22Rv1 (cell line): ENCODE measurements around the gene GRIN3A.

Experiments used
- H3K27ac ChIP-seq: fragments of 450-650 bp; 2 replicates; pipeline ENCODE4 v1.5.1; 2017
- ZFX ChIP-seq: fragments of 450-650 bp; IDR thresholded peaks from 2 replicates; pipeline ENCODE4 v1.6.1; 2017; ENCODE audit warnings: antibody characterized with exemption, borderline replicate concordance
- TF ChIP-seq, protein P1 (sequence below): fragments of 450-650 bp; IDR thresholded peaks from 2 replicates; pipeline ENCODE4 v1.5.1; 2017; ENCODE audit warnings: mild to moderate bottlenecking

Gene GRIN3A

DNA sequence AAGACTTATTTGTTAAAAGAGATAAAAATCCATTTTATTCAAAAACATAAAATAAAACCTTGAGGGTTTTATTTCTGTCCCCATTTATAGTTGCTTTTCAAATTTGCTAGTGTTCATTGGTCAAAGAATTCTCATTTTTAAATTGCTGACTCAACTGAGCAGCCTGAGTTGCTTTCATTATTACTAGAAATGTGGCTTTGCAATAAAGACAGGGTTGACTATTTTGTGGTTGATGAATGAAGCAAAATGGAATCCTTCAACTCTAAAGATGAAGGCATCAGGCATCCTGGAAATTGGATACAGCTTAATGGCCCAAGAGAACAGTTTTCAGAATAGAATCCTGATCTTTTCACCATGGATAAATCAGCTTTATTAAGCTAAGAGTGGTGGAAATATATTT, 119.7 kb downstream of the GRIN3A start:
- H3K27ac ChIP-seq, result no peak overlapping the region
- no peak for TF ChIP-seq ZFX
- TF ChIP-seq, protein P1, sequence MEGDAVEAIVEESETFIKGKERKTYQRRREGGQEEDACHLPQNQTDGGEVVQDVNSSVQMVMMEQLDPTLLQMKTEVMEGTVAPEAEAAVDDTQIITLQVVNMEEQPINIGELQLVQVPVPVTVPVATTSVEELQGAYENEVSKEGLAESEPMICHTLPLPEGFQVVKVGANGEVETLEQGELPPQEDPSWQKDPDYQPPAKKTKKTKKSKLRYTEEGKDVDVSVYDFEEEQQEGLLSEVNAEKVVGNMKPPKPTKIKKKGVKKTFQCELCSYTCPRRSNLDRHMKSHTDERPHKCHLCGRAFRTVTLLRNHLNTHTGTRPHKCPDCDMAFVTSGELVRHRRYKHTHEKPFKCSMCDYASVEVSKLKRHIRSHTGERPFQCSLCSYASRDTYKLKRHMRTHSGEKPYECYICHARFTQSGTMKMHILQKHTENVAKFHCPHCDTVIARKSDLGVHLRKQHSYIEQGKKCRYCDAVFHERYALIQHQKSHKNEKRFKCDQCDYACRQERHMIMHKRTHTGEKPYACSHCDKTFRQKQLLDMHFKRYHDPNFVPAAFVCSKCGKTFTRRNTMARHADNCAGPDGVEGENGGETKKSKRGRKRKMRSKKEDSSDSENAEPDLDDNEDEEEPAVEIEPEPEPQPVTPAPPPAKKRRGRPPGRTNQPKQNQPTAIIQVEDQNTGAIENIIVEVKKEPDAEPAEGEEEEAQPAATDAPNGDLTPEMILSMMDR, result no peak

- TF ChIP-seq, protein P1, result no peak
- no peak for TF ChIP-seq ZFX
- no peak overlapping the region for H3K27ac ChIP-seq
Observed at GRCh38 chr9:101605547-101605946, 132.9 kb downstream of the GRIN3A start.

DNA sequence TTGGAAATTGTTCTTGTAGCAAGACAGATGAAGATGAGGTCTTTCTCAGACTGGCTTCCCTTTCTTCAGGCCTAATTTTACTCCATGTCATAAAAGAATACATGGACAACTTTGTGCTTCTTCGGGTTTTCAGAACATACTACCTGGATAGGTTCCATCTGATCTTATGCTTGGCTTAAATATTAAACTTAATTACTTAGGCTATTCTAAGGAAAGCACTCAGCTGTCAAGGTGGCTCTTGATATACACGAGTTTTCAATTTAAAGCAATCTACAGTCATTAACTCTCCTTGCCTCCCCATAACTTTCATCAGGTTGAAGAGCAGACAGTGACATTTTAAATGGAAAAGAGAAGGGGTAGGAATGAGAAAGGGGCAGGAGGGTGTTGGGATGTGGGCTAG, 134.2 kb downstream of the GRIN3A start:
- TF ChIP-seq, protein P1, result no peak
- no peak for TF ChIP-seq ZFX
- no peak overlapping the region for H3K27ac ChIP-seq

DNA sequence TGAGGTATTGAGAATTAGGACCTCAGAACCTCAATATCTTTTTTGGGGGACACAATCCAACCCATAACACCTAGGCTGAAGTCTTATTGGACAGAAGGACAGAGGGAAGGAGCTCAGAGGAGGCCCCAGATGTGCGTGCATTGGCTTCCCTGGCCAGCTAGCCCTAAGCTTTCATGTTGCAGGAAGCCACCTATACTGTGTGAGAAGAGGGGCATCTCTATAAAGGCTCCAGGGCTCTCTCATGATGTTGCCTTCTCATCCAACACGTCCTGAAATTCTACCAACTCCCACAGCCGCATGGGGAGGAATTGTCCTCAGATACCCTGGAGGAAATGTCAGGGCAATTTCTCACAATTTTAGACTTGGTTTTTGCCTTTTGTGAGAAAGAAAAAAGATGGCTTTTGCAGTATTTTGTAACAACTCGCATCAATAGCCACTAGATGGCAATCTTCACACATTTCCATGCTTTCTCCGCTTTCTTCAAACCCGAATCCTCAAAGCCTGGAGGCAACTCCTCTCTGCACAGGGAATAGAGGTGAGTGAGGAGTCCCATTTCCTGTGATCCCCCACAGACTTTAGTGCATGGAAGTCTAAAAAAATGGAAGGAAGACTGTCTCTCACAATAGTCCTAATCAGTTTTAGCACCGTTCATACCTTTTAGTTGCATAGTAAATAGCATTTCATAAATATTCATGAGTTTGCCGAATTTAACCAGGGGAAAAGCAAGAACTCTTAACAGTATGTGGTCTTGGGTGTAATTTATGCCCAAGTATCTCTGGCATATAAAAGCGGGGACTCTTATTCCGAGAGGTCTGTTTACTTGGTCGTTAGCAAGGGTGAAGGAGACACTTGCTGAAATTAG, 136.3 kb downstream of the GRIN3A start:
- H3K27ac ChIP-seq, result peak overlapping the region; percentile 6; the same call in 1 of the 2 replicates
- TF ChIP-seq, protein P1, result peak; percentile 76
- no peak for TF ChIP-seq ZFX

DNA sequence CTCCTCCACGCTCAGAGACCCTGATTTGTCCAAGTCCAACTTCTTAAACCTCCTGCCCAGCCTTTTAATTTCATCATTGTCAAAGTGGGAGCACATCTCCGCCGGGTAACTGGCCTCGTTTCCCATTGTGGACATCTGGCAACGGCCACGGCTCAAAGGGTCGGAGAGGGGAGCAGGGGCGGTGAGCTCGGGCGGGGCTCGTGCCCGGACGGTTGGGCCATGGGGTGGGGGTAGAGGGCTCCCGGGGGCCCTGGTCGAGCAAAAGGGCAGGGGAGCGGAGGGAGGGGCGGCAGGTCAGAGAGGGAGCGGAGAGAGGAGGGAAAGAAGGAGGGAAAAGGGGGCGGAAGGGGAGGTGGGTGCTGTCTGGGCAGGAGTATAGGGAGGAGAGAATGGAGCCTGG, 143.7 kb downstream of the GRIN3A start, which contains the start of gene PPP3R2:
TSS of gene PPP3R2 (minus strand) at position 174 of the 400 bp plus-strand sequence. CDS start at position 126, 48 bp downstream.
- no peak for TF ChIP-seq ZFX
- TF ChIP-seq, protein P1, result no peak

GRCh38 chr9:101593345-101593744, 145.1 kb downstream of the GRIN3A start:
- no peak overlapping the region for H3K27ac ChIP-seq
- no peak for TF ChIP-seq ZFX
- TF ChIP-seq, protein P1, result no peak

More for the DNA sequence above, 143.7 kb downstream of the GRIN3A start, which contains the start of gene PPP3R2:
- no peak within 1 kb of the TSS for H3K27ac ChIP-seq

- no peak overlapping the region for H3K27ac ChIP-seq
- TF ChIP-seq, protein P1, result no peak
- no peak for TF ChIP-seq ZFX
Observed at GRCh38 chr9:101592788-101593187, 145.7 kb downstream of the GRIN3A start.
